Measurements from ENCODE around the gene CARNS1. TPM values are rescaled to one million over a fixed set of nuclear protein-coding genes. Genes with fewer than 3 reads are reported as not detected.

Gene CARNS1
- total RNA-seq, 4 donors from 2014 or later = 0.30 to 1.5 (median 1.0) TPM

DNA sequence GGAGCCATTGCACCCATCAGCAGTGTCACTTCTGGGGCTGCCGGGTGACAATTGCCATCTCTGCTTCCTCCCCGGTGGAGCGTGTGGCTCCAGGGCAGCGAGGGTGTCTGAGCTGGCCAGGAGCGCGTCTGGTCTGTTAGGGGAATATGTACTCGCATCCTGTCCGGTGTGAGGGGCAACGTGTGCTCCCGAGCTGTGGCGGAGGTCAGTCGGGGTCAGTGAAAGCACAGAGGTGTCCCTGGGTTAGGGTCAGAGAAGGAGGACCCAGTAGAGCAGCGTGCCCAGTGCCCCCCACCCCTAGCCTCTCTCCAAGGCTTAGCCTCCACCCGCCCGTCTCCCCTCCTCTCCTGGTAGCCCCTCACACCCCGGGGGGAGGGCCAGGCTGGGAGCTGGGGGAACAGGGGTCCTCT, 43.6 kb upstream of the CARNS1 start:
- DNase-seq (ENCODE audit: low spot score in 2 of 2) = no peak
- intact Hi-C loops (cut with DNase I; ENCODE audit: low total_unique reads) = no loop called here
- WGBS, 2 donors = 17 to 18% methylated on average over 15 to 16 of the region's 16 CpGs
- TF ChIP-seq, protein P1, sequence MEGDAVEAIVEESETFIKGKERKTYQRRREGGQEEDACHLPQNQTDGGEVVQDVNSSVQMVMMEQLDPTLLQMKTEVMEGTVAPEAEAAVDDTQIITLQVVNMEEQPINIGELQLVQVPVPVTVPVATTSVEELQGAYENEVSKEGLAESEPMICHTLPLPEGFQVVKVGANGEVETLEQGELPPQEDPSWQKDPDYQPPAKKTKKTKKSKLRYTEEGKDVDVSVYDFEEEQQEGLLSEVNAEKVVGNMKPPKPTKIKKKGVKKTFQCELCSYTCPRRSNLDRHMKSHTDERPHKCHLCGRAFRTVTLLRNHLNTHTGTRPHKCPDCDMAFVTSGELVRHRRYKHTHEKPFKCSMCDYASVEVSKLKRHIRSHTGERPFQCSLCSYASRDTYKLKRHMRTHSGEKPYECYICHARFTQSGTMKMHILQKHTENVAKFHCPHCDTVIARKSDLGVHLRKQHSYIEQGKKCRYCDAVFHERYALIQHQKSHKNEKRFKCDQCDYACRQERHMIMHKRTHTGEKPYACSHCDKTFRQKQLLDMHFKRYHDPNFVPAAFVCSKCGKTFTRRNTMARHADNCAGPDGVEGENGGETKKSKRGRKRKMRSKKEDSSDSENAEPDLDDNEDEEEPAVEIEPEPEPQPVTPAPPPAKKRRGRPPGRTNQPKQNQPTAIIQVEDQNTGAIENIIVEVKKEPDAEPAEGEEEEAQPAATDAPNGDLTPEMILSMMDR (IDR thresholded peaks at IDR 0.05) = no peak
- TF ChIP-seq POLR2A (IDR thresholded peaks at IDR 0.05) = no peak
- no peak overlapping the region for H3K4me3 ChIP-seq (ENCODE audit: low read depth, poor library complexity, severe bottlenecking)

DNA sequence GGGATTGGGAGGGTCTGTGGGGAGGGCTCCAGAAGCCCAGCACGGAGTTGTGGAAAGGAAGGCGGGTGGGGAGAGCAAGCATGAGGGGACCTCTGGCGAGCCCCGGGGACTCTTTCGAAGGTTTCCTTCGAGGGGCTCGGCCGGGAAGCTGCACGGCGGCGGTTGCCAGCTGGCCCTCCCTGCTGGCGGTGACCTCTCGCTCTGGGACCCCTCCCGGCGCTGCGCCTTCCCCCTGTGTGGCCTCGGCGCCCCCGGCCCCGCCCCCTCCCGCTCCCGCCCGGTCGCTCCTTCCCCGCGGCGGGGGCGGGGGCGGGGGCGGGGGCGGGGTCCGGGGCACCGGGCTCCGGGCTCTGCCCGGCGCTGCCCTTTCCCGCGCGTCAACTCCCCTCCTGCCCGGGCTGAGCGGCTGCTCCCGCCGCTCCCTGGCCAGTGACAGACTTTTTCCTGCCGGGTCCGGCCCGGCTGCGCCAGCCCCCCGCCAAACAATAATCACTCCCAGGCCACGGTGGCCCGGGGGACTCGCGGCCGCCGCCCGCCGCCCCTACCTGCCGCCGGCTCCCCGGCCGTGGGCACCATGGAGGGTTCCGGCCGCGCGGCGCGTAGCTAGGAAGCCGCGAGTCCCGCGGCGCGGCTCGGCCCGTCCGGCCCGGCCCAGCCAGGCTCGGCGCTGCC, 43.0 kb upstream of the CARNS1 start:
- 1 to 7% methylated on average over 16 to 36 of the region's 78 CpGs for WGBS, 2 donors
- intact Hi-C loops (cut with DNase I; ENCODE audit: low total_unique reads) = no loop called here
- H3K4me3 ChIP-seq (ENCODE audit: low read depth, poor library complexity, severe bottlenecking) = peak overlapping the region; percentile 64
- TF ChIP-seq POLR2A (IDR thresholded peaks at IDR 0.05) = no peak
- TF ChIP-seq, protein P1 (IDR thresholded peaks at IDR 0.05) = no peak
- no peak for DNase-seq (ENCODE audit: low spot score in 2 of 2)

DNA sequence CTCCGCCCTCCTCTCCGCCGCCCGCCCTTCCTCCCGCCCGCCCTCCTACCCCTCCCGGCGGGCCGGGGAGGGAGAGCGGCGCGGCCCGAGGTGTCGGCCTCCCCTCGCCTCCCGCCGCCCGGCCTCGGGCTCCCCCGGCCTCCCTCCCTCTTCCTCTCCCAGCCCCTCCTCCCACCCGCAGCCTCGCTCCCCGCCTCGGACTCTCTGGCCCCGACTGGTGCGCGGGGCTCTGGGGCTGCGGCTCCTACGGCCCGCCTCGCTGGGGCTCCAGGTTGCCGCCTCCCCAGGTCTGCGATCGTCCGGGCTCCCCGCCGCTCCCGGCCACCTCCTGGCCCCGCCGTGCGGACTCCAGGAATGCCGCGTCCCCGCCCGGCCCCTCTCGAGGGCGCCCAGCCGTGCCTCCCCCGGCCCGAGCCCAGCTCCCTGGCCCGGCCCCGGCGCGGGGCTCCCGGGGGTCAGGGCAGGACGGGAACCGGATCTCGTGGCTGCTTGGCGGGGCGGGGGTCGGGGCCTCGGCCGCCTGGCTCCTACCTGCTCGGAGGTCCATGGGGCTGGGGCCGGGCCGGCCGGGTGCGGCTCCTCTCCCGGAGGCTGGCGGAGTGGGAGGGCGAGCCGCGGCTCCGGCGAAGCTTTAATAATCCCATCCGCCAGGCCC, 42.4 kb upstream of the CARNS1 start, which contains the start of gene CLCF1:
Gene CLCF1 (minus strand): TSS at position 606 of the 655 bp plus-strand sequence. CDS start 59 bp downstream, at position 547.
- no peak for DNase-seq (ENCODE audit: low spot score in 2 of 2)
- H3K4me3 ChIP-seq (ENCODE audit: low read depth, poor library complexity, severe bottlenecking) = peak within 1 kb of the TSS; percentile 64
- TF ChIP-seq, protein P1 (IDR thresholded peaks at IDR 0.05) = no peak
- TF ChIP-seq POLR2A (IDR thresholded peaks at IDR 0.05) = no peak
- intact Hi-C loops (cut with DNase I; ENCODE audit: low total_unique reads) = no loop called here
- WGBS, 2 donors = 0 to 1% methylated on average over 13 to 56 of the region's 76 CpGs

DNA sequence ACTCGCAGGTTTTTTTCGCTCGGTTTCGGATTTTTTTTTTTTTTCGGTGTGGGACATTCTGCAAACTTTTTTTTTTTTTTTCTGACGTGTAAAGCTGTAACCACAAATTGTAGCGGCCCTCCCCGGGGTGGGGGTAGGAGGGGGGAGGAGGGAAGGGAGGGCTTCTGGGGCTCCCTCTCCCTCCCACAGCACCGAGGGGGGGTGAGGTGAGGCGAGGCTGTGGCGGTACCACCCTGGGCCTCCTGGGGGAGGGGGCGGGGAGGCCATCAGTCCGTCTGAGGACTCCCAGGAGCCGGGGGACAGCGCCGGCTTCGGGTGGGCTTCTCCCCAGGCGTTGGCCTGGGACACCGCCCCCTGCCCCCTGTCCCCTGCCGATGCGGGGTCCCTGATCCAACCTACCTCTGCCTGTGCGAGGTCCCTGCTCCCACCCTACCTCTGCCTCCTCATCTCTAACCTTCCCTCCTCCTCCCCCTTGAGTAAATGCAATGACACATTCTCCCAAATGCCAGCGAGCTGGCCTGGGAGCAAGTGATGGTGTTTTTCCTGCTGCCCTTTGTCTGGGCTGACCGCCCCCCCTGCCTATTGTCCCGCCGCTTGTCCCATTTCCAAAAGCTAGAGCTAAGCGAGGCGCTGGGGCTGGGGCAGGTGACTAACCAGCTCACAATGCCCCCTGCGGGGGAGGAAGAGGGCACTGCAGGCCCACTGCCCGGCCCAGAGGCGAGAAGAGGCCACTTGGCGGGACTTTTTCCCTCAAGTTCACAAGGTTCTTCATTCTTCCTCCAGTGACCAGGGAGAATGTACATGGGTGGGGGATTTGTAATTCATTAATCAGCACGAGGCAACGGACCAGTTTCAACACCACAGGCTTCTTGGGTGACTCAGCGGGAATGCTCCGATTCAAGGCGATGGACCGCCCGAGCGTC, 41.6 kb upstream of the CARNS1 start:
- intact Hi-C loops (cut with DNase I; ENCODE audit: low total_unique reads) = no loop called here
- no peak for TF ChIP-seq POLR2A (IDR thresholded peaks at IDR 0.05)
- TF ChIP-seq, protein P1 (IDR thresholded peaks at IDR 0.05) = no peak
- peak overlapping the region; percentile 64 for H3K4me3 ChIP-seq (ENCODE audit: low read depth, poor library complexity, severe bottlenecking)
- peak; percentile 77 to 95 for DNase-seq (ENCODE audit: low spot score in 2 of 2)
- WGBS, 2 donors = 3 to 5% methylated on average over 38 to 40 of the region's 40 CpGs

DNA sequence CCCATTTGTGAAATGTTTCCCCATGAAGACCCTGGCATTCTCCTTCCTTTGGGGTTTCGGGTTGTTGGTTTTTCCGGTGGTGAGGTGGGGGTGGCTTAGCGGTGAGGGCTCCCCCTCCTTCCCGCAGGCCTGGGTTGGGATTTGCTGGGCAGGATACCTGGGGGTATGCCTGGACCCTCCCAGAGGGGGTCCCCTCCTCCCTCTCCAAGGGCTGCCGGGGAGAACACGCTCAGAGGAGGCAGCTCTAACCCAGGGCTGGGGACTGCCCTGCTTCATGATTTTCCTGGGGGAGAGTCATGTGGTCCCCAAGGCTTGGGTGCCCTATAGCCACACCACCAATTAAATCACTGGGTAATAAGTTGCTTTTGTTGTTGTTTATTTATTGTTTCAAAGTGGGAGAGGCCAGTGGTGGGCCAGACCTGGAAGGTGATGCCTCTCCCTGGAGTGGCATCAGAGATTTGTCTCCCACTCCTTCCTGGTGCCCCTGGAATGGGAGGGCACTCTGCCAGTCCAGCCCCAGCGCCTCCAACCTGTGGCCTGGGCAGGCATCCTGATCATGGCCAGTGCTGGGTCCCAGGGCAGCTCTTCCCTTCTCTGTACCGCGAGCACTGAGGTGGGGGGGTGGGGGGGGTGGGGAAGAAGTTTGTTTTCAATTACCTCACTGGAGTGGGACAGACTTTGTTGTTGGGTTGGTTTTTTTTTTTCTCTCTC, 40.8 kb upstream of the CARNS1 start:
- TF ChIP-seq POLR2A (IDR thresholded peaks at IDR 0.05) = no peak
- TF ChIP-seq, protein P1 (IDR thresholded peaks at IDR 0.05) = no peak
- intact Hi-C loops (cut with DNase I; ENCODE audit: low total_unique reads) = no loop called here
- WGBS, 2 donors = 26 to 32% methylated on average over 9 of the region's 9 CpGs
- no peak for DNase-seq (ENCODE audit: low spot score in 2 of 2)
- H3K4me3 ChIP-seq (ENCODE audit: low read depth, poor library complexity, severe bottlenecking) = no peak overlapping the region
